GM19193 (cell line): ENCODE data around the gene ATP5PD.

Experiments
- POLR2A ChIP-seq: IDR thresholded peaks from 4 replicates; pipeline ENCODE4 v1.6.1; 2011; ENCODE audit not compliant: insufficient read depth, insufficient read length; ENCODE audit errors: extremely low read depth

The ATP5PD gene

GRCh38 chr17:75046407-75047289 is at the start of gene ATP5PD, which contains the start of gene KCTD2:
TSS of gene ATP5PD (minus strand) at chr17:75046969. CDS start at chr17:75042650, 4,319 bp downstream.
TSS of gene KCTD2 (plus strand) at chr17:75047225. CDS start at chr17:75047251, 26 bp downstream.
- TF ChIP-seq POLR2A: peak; percentile 92

- TF ChIP-seq POLR2A: no peak
Measured at GRCh38 chr17:75096082-75096625, 49.4 kb upstream of the ATP5PD start.

- TF ChIP-seq POLR2A: no peak
Measured at GRCh38 chr17:75094871-75095399, 48.2 kb upstream of the ATP5PD start.

GRCh38 chr17:75093548-75094158 is 46.9 kb upstream of the ATP5PD start:
- TF ChIP-seq POLR2A: no peak

GRCh38 chr17:75091855-75092327 is 45.1 kb upstream of the ATP5PD start:
- TF ChIP-seq POLR2A: no peak

GRCh38 chr17:75090871-75091854 is 44.4 kb upstream of the ATP5PD start:
- TF ChIP-seq POLR2A: no peak

GRCh38 chr17:75088465-75089417 is 42.0 kb upstream of the ATP5PD start:
- TF ChIP-seq POLR2A: no peak

- peak; percentile 64 for TF ChIP-seq POLR2A
Measured at GRCh38 chr17:75087558-75088453, 41.0 kb upstream of the ATP5PD start, which contains the start of gene SLC16A5. TSS of gene SLC16A5 (plus strand) at chr17:75087954. CDS start at chr17:75093637, 5,683 bp downstream.

- TF ChIP-seq POLR2A: no peak
Measured at GRCh38 chr17:75087182-75087557, 40.4 kb upstream of the ATP5PD start.

- no peak for TF ChIP-seq POLR2A
Measured at GRCh38 chr17:75086496-75087181, 39.9 kb upstream of the ATP5PD start.

- TF ChIP-seq POLR2A: no peak
Measured at GRCh38 chr17:75084039-75084660, 37.4 kb upstream of the ATP5PD start.

- no peak for TF ChIP-seq POLR2A
Measured at GRCh38 chr17:75082683-75083082, 35.9 kb upstream of the ATP5PD start.
